Measurements from ENCODE around the gene PAQR4.

PAQR4 gene

GRCh38 chr16:3009568-3010390, 40.6 kb downstream of the PAQR4 start:
- Histone ChIP-seq H3K9me2 (ENCODE audit: low read depth, low read length) (no peaks in the 10 kb centered on the region), H3F3A (ENCODE audit: insufficient read depth, low read length) (no peaks in the 10 kb centered on the region), H3K9me3 (ENCODE audit: low read length) (no peaks in the 10 kb centered on the region), H3K27ac (ENCODE audit: low read depth, low read length, poor library complexity, severe bottlenecking) (no peak overlapping the region), H3K27me3 (ENCODE audit: insufficient read depth, low read length) (peaks cover 29% of the 10 kb centered on the region), H3K79me2 (ENCODE audit: insufficient read depth, low read length) (no peaks in the 10 kb centered on the region), H4K20me1 (ENCODE audit: insufficient read depth, low read length) (no peaks in the 10 kb centered on the region), H2AFZ (ENCODE audit: low read length) (no peak overlapping the region), H3K4me2 (ENCODE audit: low read length) (no peak overlapping the region), H3K4me1 (ENCODE audit: insufficient read depth, low read length, severe bottlenecking) (peaks cover 2% of the 10 kb centered on the region), H3K4me3 (ENCODE audit: low read depth, low read length, poor library complexity, severe bottlenecking) (no peak overlapping the region), H3K36me3 (ENCODE audit: insufficient read depth, low read length) (no peaks in the 10 kb centered on the region), H3K9ac (ENCODE audit: low read length) (no peak overlapping the region)
- TF ChIP-seq EZH2 (IDR thresholded peaks at IDR 0.05; ENCODE audit: borderline replicate concordance, low read length) = no peak
- TF ChIP-seq, protein P1, sequence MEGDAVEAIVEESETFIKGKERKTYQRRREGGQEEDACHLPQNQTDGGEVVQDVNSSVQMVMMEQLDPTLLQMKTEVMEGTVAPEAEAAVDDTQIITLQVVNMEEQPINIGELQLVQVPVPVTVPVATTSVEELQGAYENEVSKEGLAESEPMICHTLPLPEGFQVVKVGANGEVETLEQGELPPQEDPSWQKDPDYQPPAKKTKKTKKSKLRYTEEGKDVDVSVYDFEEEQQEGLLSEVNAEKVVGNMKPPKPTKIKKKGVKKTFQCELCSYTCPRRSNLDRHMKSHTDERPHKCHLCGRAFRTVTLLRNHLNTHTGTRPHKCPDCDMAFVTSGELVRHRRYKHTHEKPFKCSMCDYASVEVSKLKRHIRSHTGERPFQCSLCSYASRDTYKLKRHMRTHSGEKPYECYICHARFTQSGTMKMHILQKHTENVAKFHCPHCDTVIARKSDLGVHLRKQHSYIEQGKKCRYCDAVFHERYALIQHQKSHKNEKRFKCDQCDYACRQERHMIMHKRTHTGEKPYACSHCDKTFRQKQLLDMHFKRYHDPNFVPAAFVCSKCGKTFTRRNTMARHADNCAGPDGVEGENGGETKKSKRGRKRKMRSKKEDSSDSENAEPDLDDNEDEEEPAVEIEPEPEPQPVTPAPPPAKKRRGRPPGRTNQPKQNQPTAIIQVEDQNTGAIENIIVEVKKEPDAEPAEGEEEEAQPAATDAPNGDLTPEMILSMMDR (IDR thresholded peaks at IDR 0.05; ENCODE audit: low read length) = no peak

- H3K9me3 ChIP-seq (ENCODE audit: low read length) = no peaks in the 10 kb centered on the region
- peaks cover 29% of the 10 kb centered on the region for H3K27me3 ChIP-seq (ENCODE audit: insufficient read depth, low read length)
- no peak overlapping the region for H3K27ac ChIP-seq (ENCODE audit: low read depth, low read length, poor library complexity, severe bottlenecking)
- no peak overlapping the region for H2AFZ ChIP-seq (ENCODE audit: low read length)
- H3K9ac ChIP-seq (ENCODE audit: low read length) = no peak overlapping the region
- no peak overlapping the region for H3K4me3 ChIP-seq (ENCODE audit: low read depth, low read length, poor library complexity, severe bottlenecking)
- H3K4me2 ChIP-seq (ENCODE audit: low read length) = no peak overlapping the region
- H3K36me3 ChIP-seq (ENCODE audit: insufficient read depth, low read length) = no peaks in the 10 kb centered on the region
- H4K20me1 ChIP-seq (ENCODE audit: insufficient read depth, low read length) = no peaks in the 10 kb centered on the region
- TF ChIP-seq, protein P1 (IDR thresholded peaks at IDR 0.05; ENCODE audit: low read length) = no peak
- no peak for TF ChIP-seq EZH2 (IDR thresholded peaks at IDR 0.05; ENCODE audit: borderline replicate concordance, low read length)
- H3K9me2 ChIP-seq (ENCODE audit: low read depth, low read length) = no peaks in the 10 kb centered on the region
- no peaks in the 10 kb centered on the region for H3F3A ChIP-seq (ENCODE audit: insufficient read depth, low read length)
- H3K4me1 ChIP-seq (ENCODE audit: insufficient read depth, low read length, severe bottlenecking) = no peaks in the 10 kb centered on the region
- H3K79me2 ChIP-seq (ENCODE audit: insufficient read depth, low read length) = no peaks in the 10 kb centered on the region
These were observed 41.4 kb downstream of the PAQR4 start for GRCh38 chr16:3010510-3010909.

- Histone ChIP-seq H4K20me1 (ENCODE audit: insufficient read depth, low read length) (no peaks in the 10 kb centered on the region), H2AFZ (ENCODE audit: low read length) (no peak overlapping the region), H3K9me2 (ENCODE audit: low read depth, low read length) (no peaks in the 10 kb centered on the region), H3F3A (ENCODE audit: insufficient read depth, low read length) (no peaks in the 10 kb centered on the region), H3K9ac (ENCODE audit: low read length) (no peak overlapping the region), H3K27me3 (ENCODE audit: insufficient read depth, low read length) (peaks cover 33% of the 10 kb centered on the region), H3K9me3 (ENCODE audit: low read length) (no peaks in the 10 kb centered on the region), H3K4me2 (ENCODE audit: low read length) (no peak overlapping the region), H3K27ac (ENCODE audit: low read depth, low read length, poor library complexity, severe bottlenecking) (no peak overlapping the region), H3K4me1 (ENCODE audit: insufficient read depth, low read length, severe bottlenecking) (no peaks in the 10 kb centered on the region), H3K36me3 (ENCODE audit: insufficient read depth, low read length) (no peaks in the 10 kb centered on the region), H3K79me2 (ENCODE audit: insufficient read depth, low read length) (no peaks in the 10 kb centered on the region), H3K4me3 (ENCODE audit: low read depth, low read length, poor library complexity, severe bottlenecking) (no peak overlapping the region)
- TF ChIP-seq, protein P1 (IDR thresholded peaks at IDR 0.05; ENCODE audit: low read length) = no peak
- no peak for TF ChIP-seq EZH2 (IDR thresholded peaks at IDR 0.05; ENCODE audit: borderline replicate concordance, low read length)
These were observed 43.1 kb downstream of the PAQR4 start for GRCh38 chr16:3012246-3012645.

Measured in OCI-LY1 (cell line).